CD14-positive monocyte (primary cell): ENCODE measurements around the gene TARP.
A peak's percentile ranks its signal among the peaks of the same experiment; 100 is the strongest.
"Not testable (repeated sequence)": the region's sequence is repeated elsewhere in the genome, so short reads cannot be mapped to it uniquely, and the experiment has no call there.

ENCODE experiments used
- DNase-seq, 3 donors: peaks; one replicate each; pipeline ENCODE4 v3.0.0-alpha.2; 2011 to 2022
- H2AFZ ChIP-seq: 2 replicates; pipeline ENCODE4 v1.6.0; 2012; ENCODE audit warnings: mild to moderate bottlenecking, low read depth, low read length, inconsistent platforms; ENCODE audit not compliant: insufficient read depth, poor library complexity, severe bottlenecking
- H3K27ac ChIP-seq, 2 donors: 1 replicate in 1 of 2; 2 replicates in 1 of 2; pipeline ENCODE4 v1.5.1; 2012 to 2013; ENCODE audit warnings: low read length in 2 of 2, control low read depth in 1 of 2, inconsistent platforms in 1 of 2, low read depth in 1 of 2, mild to moderate bottlenecking in 1 of 2
- H3K27me3 ChIP-seq, 2 donors: one replicate each; pipeline versions ENCODE4 v1.6.0 to v1.6.1; 2011 to 2013; ENCODE audit warnings: low read length in 2 of 2; ENCODE audit not compliant: control insufficient read depth in 2 of 2, insufficient read depth in 2 of 2
- H3K36me3 ChIP-seq, 2 donors: replicated peaks in 1 of 2; 1 replicate in 1 of 2; 2 replicates in 1 of 2; pipeline versions ENCODE4 v1.5.1 to v1.6.1; 2012 to 2013; ENCODE audit warnings: low read length in 2 of 2, control low read depth in 1 of 2, inconsistent platforms in 1 of 2, mild to moderate bottlenecking in 1 of 2; ENCODE audit not compliant: insufficient read depth in 2 of 2, control insufficient read depth in 1 of 2
- H3K4me1 ChIP-seq, 2 donors: 1 replicate in 1 of 2; 2 replicates in 1 of 2; pipeline versions ENCODE4 v1.5.1 to v1.6.1; 2012 to 2013; ENCODE audit warnings: low read length in 2 of 2, control low read depth in 1 of 2, inconsistent platforms in 1 of 2, mild to moderate bottlenecking in 1 of 2, moderate library complexity in 1 of 2; ENCODE audit not compliant: insufficient read depth in 2 of 2, control insufficient read depth in 1 of 2
- H3K4me2 ChIP-seq: replicated peaks from 2 replicates; pipeline ENCODE3; 2012; ENCODE audit warnings: low read length, moderate library complexity, mild to moderate bottlenecking; ENCODE audit not compliant: poor library complexity, severe bottlenecking; ENCODE audit errors: extremely low read depth
- H3K4me3 ChIP-seq, 3 experiments: fragments of 200-600 bp in 1 of 3; sonication (generic) in 1 of 3; replicated peaks in 1 of 3; 1 replicate in 2 of 3; 2 replicates in 1 of 3; pipeline ENCODE4 v1.5.1; 2011 to 2013; ENCODE audit warnings: low read length in 3 of 3, mild to moderate bottlenecking in 3 of 3, control low read depth in 2 of 3, low read depth in 2 of 3, inconsistent platforms in 1 of 3, moderate library complexity in 1 of 3
- H3K79me2 ChIP-seq: 2 replicates; pipeline ENCODE4 v1.6.0; 2012; ENCODE audit warnings: mild to moderate bottlenecking, control low read depth, inconsistent platforms, low read length, moderate library complexity; ENCODE audit not compliant: insufficient read depth
- H3K9ac ChIP-seq: 2 replicates; pipeline ENCODE4 v1.6.0; 2017; ENCODE audit warnings: low read length, mild to moderate bottlenecking; ENCODE audit not compliant: insufficient read depth, poor library complexity, severe bottlenecking
- H3K9me3 ChIP-seq, 2 donors: replicated peaks in 1 of 2; 1 replicate in 1 of 2; 2 replicates in 1 of 2; pipeline versions ENCODE4 v1.5.1 to v1.6.1; 2012 to 2013; ENCODE audit warnings: low read length in 2 of 2, control low read depth in 1 of 2; ENCODE audit not compliant: control insufficient read depth in 1 of 2, insufficient read depth in 1 of 2
- H4K20me1 ChIP-seq: 2 replicates; pipeline ENCODE4 v1.6.0; 2012; ENCODE audit warnings: mild to moderate bottlenecking, low read length, control low read depth, moderate library complexity; ENCODE audit not compliant: insufficient read depth
- H3K27ac Mint-ChIP-seq, 7 donors: one replicate each; pipeline ENCODE4 v1.8.0; 2020; ENCODE audit warnings: mild to moderate bottlenecking in 7 of 7, mixed read lengths in 7 of 7, moderate library complexity in 6 of 7, inconsistent platforms in 2 of 7
- H3K27me3 Mint-ChIP-seq, 3 donors: one replicate each; pipeline ENCODE4 v1.8.0; 2021 to 2022; ENCODE audit warnings: low read depth in 3 of 3, mild to moderate bottlenecking in 3 of 3, mixed read lengths in 3 of 3, moderate library complexity in 3 of 3, inconsistent platforms in 1 of 3
- H3K36me3 Mint-ChIP-seq, 2 donors: one replicate each; pipeline ENCODE4 v1.8.0; 2020; ENCODE audit warnings: mixed read lengths in 2 of 2, inconsistent platforms in 1 of 2, mild to moderate bottlenecking in 1 of 2
- H3K4me1 Mint-ChIP-seq: one replicate; pipeline ENCODE4 v1.8.0; 2020; ENCODE audit warnings: mild to moderate bottlenecking, mixed read lengths
- H3K4me3 Mint-ChIP-seq, 2 donors: one replicate each; pipeline ENCODE4 v1.8.0; 2020; ENCODE audit warnings: mild to moderate bottlenecking in 2 of 2, mixed read lengths in 2 of 2, moderate library complexity in 1 of 2
- H3K9me3 Mint-ChIP-seq, 7 donors: one replicate each; pipeline ENCODE4 v1.8.0; 2020 to 2022; ENCODE audit warnings: mixed read lengths in 7 of 7, mild to moderate bottlenecking in 6 of 7, moderate library complexity in 6 of 7, inconsistent platforms in 2 of 7
- WGBS: methylation state at CpG from one replicate; pipeline ENCODE4 v1.1.5; 2013; ENCODE audit warnings: missing lambda C conversion rate; ENCODE audit not compliant: insufficient coverage; 5-methylcytosine and 5-hydroxymethylcytosine counted together
- intact Hi-C, 2 donors: fragments of 100-400 bp; cut with micrococcal nuclease; formaldehyde crosslinking; loops; one replicate each; pipeline versions ENCODE4 v1.15.0 to v1.15.1; 2023

The TARP gene

GRCh38 chr7:38269704-38270346 lies 3.6 kb downstream of the TARP start:
- H3K36me3 ChIP-seq, H3K9me3 ChIP-seq, H3K27me3 Mint-ChIP-seq, H3K9me3 Mint-ChIP-seq, H3K9ac ChIP-seq, H4K20me1 ChIP-seq, DNase-seq, H3K27me3 ChIP-seq, H3K36me3 Mint-ChIP-seq, H2AFZ ChIP-seq, H3K27ac ChIP-seq, H3K4me3 ChIP-seq, H3K4me3 Mint-ChIP-seq, intact Hi-C loops, H3K4me2 ChIP-seq: not testable (repeated sequence)
- Histone ChIP-seq H3K79me2 (peaks cover 89% of the 10 kb centered on the region), H3K4me1 (peaks cover 14 to 27% of the 10 kb centered on the region in 2 donors)
- 89% methylated on average over 3 of the region's 4 CpGs for WGBS
- peaks cover 35% of the 10 kb centered on the region for H3K4me1 Mint-ChIP-seq
- H3K27ac Mint-ChIP-seq: peak overlapping the region in 1 of 7 donors; percentile 50

GRCh38 chr7:38265958-38266357 lies 7.5 kb downstream of the TARP start:
- H2AFZ ChIP-seq, H3K36me3 ChIP-seq, H3K9me3 ChIP-seq, H3K9me3 Mint-ChIP-seq, H3K27ac Mint-ChIP-seq, H3K4me1 ChIP-seq, H3K4me2 ChIP-seq, intact Hi-C loops, H3K4me3 ChIP-seq, H3K27me3 ChIP-seq, H3K27me3 Mint-ChIP-seq, H4K20me1 ChIP-seq, H3K4me3 Mint-ChIP-seq, H3K27ac ChIP-seq, H3K9ac ChIP-seq: not testable (repeated sequence)
- H3K36me3 Mint-ChIP-seq: peaks cover 10 to 12% of the 10 kb centered on the region in 2 donors
- peaks cover 87% of the 10 kb centered on the region for H3K79me2 ChIP-seq
- DNase-seq: peak in 2 of 3 donors; percentile 29 to 46
- WGBS: no CpG with 5 or more reads among the region's 3 CpGs
- H3K4me1 Mint-ChIP-seq: peaks cover 14% of the 10 kb centered on the region

GRCh38 chr7:38264602-38265001 lies 8.8 kb downstream of the TARP start:
- H2AFZ ChIP-seq, H3K27me3 ChIP-seq, H3K27me3 Mint-ChIP-seq, DNase-seq, H4K20me1 ChIP-seq, H3K4me3 Mint-ChIP-seq, H3K9me3 ChIP-seq, H3K9ac ChIP-seq, H3K4me2 ChIP-seq, H3K9me3 Mint-ChIP-seq, H3K36me3 ChIP-seq, intact Hi-C loops, H3K4me3 ChIP-seq, H3K27ac ChIP-seq, H3K4me1 ChIP-seq, H3K4me1 Mint-ChIP-seq: not testable (repeated sequence)
- H3K27ac Mint-ChIP-seq: peak overlapping the region in 1 of 7 donors; percentile 10
- H3K36me3 Mint-ChIP-seq: peaks cover 10 to 12% of the 10 kb centered on the region in 2 donors
- WGBS: no CpG with 5 or more reads among the region's 1 CpG
- peaks cover 79% of the 10 kb centered on the region for H3K79me2 ChIP-seq

GRCh38 chr7:38263274-38263673 lies 10.2 kb downstream of the TARP start:
- H3K4me2 ChIP-seq, H3K27me3 ChIP-seq, H3K4me1 Mint-ChIP-seq, H4K20me1 ChIP-seq, H2AFZ ChIP-seq, H3K27ac ChIP-seq, H3K4me3 ChIP-seq, H3K36me3 ChIP-seq, intact Hi-C loops, H3K9me3 ChIP-seq, H3K9ac ChIP-seq, H3K9me3 Mint-ChIP-seq, DNase-seq, H3K4me1 ChIP-seq, H3K27me3 Mint-ChIP-seq, H3K4me3 Mint-ChIP-seq, H3K27ac Mint-ChIP-seq: not testable (repeated sequence)
- peaks cover 79% of the 10 kb centered on the region for H3K79me2 ChIP-seq
- no CpG with 5 or more reads among the region's 1 CpG for WGBS
- H3K36me3 Mint-ChIP-seq: peaks cover 10 to 12% of the 10 kb centered on the region in 2 donors
